Ectodermal cell (in vitro differentiated cells): ENCODE measurements around the gene SPDYE2B.
"Not testable (repeated sequence)": the region's sequence is repeated elsewhere in the genome, so short reads cannot be mapped to it uniquely, and the experiment has no call there.

ENCODE experiments used
- H3K27ac ChIP-seq: 2 replicates; pipeline ENCODE4 v1.7.0; 2013; ENCODE audit warnings: mild to moderate bottlenecking, low read depth, low read length; ENCODE audit not compliant: insufficient read depth, poor library complexity, severe bottlenecking
- H3K27me3 ChIP-seq: 2 replicates; pipeline ENCODE4 v1.7.0; 2013; ENCODE audit warnings: mild to moderate bottlenecking, low read length; ENCODE audit not compliant: insufficient read depth, control insufficient read depth, poor library complexity, severe bottlenecking
- H3K36me3 ChIP-seq: one replicate; pipeline ENCODE4 v1.7.0; 2013; ENCODE audit warnings: low read length; ENCODE audit not compliant: control insufficient read depth, insufficient read depth
- H3K4me1 ChIP-seq: one replicate; pipeline ENCODE4 v1.7.0; 2013; ENCODE audit warnings: low read length; ENCODE audit not compliant: control insufficient read depth, insufficient read depth
- H3K4me3 ChIP-seq: 2 replicates; pipeline ENCODE4 v1.7.0; 2013; ENCODE audit warnings: low read depth, low read length, control low read depth; ENCODE audit not compliant: insufficient read depth
- H3K9me3 ChIP-seq: 2 replicates; pipeline ENCODE4 v1.7.0; 2013; ENCODE audit warnings: mild to moderate bottlenecking, low read length, moderate library complexity; ENCODE audit not compliant: control insufficient read depth
- WGBS, 2 experiments: methylation state at CpG; one replicate each; pipeline ENCODE4 v1.1.7; 2013; ENCODE audit warnings: missing lambda C conversion rate in 2 of 2; 5-methylcytosine and 5-hydroxymethylcytosine counted together

Gene SPDYE2B

DNA sequence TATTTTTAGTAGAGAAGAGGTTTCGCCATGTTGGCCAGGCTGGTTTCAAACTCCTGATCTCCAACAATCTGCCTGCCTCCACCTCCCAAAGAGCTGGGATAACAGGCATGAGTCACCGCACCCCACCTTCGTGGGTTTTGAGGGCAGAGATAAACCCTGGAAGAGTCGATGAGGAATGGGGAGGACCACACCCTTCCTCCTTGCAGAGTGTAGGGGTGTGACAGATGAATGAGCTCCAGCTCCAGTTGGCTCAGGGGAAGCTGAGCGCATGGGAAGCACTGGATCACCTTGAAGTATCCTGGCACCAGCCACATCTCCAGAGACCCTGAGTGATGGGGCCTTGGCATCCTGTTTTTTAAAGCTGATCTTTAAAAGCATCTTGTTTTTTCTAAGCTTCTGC is 32.4 kb downstream of the SPDYE2B start:
- not testable (repeated sequence) for H3K4me1 ChIP-seq, H3K36me3 ChIP-seq, H3K9me3 ChIP-seq, H3K4me3 ChIP-seq, H3K27ac ChIP-seq, H3K27me3 ChIP-seq
- whole genome bisulfite sequencing, 2 experiments = no CpG with 5 or more reads among the region's 5 CpGs

DNA sequence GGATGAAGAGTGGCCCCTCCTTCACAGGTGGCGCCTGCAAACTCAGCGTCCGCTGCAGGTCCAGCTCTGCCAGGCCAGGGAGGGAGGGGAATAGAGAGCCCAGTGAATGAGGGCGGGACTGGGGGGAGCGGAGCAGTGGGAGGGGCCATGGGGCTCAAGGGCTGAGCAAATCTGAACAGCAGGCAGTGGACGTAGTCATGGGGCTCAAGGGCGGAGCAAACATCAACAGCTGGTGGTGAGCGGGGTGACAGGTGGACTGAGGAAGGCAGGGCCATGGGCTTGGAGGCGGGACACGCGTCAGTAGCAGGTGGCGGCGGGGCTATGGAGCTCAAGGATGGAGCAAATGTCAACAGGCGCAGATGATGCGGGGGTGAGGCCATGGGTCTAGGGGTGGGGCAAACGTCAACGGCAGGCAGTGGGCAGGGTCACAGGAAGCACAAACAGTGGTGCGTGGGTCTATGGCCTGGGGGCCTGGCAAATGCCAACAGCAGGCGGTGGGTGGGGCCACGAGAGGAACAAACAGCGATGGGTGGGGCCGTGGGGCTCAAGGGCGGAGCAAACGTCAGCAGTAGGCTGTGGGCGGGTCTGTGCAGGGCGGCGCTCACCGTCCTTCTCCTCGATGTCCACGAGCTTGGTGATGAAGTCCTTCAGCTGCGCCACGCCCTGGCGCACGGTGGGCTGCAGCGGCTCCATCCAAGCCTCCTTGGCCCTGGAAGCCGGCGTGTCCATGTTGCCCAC is 38.3 kb downstream of the SPDYE2B start:
- WGBS, 2 experiments = no CpG with 5 or more reads among the region's 37 CpGs
- H3K4me1 ChIP-seq, H3K27ac ChIP-seq, H3K36me3 ChIP-seq, H3K9me3 ChIP-seq, H3K27me3 ChIP-seq, H3K4me3 ChIP-seq: not testable (repeated sequence)

DNA sequence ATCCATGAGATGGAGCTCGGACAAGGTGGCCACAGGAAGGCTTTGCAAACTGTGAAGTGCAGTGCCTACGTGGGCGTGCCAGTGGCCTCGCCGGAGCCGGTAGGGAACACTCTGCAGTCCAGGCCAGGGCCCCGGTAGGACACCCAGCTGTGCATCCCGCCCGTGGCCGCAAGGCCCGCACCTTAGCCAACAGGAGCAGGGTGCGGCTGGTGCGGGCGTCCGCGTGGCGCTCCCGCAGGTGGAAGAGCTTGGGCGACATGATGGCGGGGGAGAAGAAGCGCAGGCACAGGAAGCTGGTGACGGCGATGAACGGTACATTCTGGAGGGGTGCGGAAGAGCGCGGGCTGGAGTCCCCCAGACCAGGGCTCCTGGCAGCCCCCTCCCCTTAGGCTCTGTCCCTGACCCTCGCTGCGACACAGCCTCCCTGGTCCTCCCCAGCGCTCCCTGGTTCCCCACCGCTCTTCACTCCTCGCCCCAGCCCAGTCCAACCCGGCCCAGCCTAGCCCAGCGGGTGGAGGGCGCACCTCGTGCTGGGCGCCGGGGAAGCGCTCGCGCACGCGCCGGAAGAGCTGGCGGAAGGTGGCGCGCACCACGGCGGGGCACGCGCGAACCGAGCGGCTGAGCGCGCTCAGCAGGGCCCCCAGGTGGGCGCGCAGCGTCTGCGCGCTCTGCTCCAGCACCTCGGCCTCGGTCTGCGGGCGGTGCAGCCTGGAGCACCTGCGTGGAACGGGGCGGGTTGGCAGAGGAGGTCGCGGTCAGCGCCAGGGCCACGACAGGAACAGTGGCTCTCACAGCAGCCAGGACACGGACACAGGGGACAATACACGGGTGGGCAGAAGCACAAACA is 39.5 kb downstream of the SPDYE2B start:
- not testable (repeated sequence) for H3K9me3 ChIP-seq, H3K27me3 ChIP-seq, H3K4me3 ChIP-seq, H3K36me3 ChIP-seq, H3K4me1 ChIP-seq, H3K27ac ChIP-seq
- WGBS, 2 experiments = no CpG with 5 or more reads among the region's 74 CpGs

DNA sequence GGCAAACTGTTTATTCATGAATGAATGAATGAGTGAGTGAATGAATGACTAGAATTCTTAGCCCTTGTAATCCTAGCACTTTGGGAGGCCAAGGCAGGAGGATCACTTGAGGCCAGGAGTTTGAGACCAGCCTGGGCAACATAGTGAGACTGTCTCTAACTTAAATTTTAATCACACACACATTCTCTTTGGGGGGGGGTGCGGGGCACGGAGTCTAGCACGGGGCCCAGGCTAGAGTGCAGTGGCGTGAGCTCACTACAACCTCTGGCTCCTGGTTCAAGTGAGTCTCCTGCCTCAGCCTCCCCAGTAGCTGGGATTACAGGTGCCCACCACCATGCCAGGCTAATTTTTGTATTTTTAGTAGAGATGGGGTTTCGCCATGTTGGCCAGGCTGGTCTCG is 40.5 kb downstream of the SPDYE2B start:
- H3K9me3 ChIP-seq, H3K27me3 ChIP-seq, H3K36me3 ChIP-seq, H3K27ac ChIP-seq, H3K4me3 ChIP-seq, H3K4me1 ChIP-seq: not testable (repeated sequence)
- WGBS, 2 experiments = 92 to 100% methylated on average over 1 to 2 of the region's 6 CpGs

DNA sequence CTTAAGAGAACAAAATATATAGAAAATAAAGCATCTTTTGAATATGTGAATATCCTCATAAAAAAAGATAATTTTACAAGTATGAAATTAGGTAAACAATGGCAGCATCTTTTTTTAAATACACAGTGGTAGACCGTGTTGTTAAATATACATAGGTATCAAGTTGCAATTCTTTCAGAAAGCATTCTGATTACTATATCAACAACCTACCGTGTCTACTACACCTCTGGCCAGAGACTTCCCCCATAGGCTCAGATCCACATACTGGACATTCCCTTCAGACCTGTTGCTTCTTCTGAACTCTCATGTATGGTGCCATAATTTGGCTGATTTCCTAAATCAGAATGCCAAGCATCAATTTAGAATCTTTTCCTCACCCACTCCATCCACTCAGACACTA is 43.9 kb downstream of the SPDYE2B start:
- H3K4me3 ChIP-seq, H3K27me3 ChIP-seq, H3K27ac ChIP-seq, H3K4me1 ChIP-seq, H3K36me3 ChIP-seq, H3K9me3 ChIP-seq: not testable (repeated sequence)
- WGBS, 2 experiments = 78 to 88% methylated on average over 2 of the region's 2 CpGs

DNA sequence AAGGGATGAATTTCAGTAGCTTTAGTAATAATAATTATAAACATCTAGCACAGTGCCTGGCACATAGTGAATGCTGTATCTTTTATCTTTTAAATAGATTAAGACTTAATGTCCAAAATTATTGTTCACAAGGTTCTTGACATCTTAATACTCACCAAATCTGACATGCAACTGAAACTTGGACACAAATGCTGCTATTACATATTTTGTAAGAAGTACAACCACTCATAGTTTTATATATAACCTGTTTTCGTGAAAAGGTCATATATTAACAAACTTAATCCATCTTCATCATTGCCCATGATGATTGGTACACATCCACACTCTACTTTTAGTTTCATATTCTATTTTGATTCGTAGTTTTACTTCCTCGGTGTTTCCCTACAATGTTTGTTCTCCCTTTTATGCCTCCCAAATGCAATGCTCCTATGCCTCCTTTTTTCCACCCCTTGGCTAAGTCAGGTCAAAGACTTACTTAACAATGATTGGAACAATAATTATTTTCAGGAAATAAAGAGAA is 45.0 kb downstream of the SPDYE2B start:
- no CpG with 5 or more reads among the region's 3 CpGs for WGBS, 2 experiments
- not testable (repeated sequence) for H3K27me3 ChIP-seq

DNA sequence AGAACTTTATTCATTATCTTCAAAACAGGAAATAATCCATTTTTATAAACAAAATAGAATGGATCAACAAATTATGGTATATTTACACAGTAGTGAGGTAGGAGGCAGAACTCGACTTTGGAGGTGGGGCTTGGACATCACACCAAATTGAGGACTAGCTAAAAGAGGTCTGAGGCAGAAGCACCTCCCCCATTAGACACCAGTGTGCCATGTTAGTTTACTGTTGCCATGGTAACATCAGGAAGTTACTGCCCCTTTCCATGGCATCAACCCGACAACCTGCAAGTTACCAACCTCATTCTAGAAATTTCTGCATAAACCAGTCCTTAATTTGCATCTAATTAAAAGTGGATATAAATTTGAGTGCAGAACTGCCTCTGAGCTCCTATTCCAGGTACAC is 45.9 kb downstream of the SPDYE2B start:
- not testable (repeated sequence) for H3K4me3 ChIP-seq, H3K27ac ChIP-seq, H3K36me3 ChIP-seq, H3K4me1 ChIP-seq, H3K9me3 ChIP-seq, H3K27me3 ChIP-seq
- WGBS, 2 experiments = no CpG with 5 or more reads among the region's 2 CpGs

More for the DNA sequence above, 45.0 kb downstream of the SPDYE2B start:
- not testable (repeated sequence) for H3K9me3 ChIP-seq, H3K27ac ChIP-seq, H3K36me3 ChIP-seq, H3K4me3 ChIP-seq, H3K4me1 ChIP-seq

DNA sequence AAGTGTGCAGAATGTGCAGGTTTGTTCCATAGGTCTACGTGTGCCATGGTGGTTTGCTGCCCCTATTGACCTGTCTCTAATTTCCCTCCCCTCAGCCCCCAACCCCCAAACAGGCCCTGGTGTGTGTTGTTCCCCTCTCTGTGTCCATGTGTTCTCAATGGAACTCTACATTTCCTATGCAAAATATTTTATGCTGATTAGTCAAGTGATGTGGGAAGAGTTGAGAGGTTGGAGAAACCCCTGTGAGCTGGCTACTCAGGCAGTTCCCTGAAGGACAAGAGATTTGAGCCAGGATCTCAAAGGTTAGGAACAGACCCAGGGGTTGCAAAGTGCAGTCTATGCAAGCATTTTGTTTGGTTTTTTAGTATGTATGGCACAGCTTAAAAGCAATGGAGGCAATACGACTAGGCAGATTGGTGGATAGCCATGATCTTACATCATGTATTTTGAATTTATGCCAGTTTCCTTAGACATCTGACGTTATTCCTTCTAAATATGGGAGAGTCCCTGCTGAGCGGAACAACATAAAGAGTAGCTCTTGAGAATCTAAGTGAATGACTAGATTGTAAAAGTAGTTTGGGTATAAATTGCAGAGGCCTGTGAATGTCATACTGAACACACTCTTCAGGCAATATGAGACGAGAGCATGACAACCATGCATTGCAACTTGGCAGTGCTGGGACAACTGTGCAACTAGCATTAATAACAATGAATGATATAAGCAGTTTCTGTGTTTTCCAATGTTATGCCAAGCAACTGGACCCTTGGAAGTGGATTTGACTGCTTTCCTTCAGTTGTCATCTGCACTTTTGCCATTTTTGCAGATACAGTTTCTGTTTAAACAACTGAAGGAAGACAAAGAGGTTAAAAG is 47.8 kb downstream of the SPDYE2B start:
- 90 to 94% methylated on average over 2 of the region's 5 CpGs for WGBS, 2 experiments
- not testable (repeated sequence) for H3K36me3 ChIP-seq, H3K4me3 ChIP-seq, H3K4me1 ChIP-seq, H3K27me3 ChIP-seq, H3K9me3 ChIP-seq, H3K27ac ChIP-seq

DNA sequence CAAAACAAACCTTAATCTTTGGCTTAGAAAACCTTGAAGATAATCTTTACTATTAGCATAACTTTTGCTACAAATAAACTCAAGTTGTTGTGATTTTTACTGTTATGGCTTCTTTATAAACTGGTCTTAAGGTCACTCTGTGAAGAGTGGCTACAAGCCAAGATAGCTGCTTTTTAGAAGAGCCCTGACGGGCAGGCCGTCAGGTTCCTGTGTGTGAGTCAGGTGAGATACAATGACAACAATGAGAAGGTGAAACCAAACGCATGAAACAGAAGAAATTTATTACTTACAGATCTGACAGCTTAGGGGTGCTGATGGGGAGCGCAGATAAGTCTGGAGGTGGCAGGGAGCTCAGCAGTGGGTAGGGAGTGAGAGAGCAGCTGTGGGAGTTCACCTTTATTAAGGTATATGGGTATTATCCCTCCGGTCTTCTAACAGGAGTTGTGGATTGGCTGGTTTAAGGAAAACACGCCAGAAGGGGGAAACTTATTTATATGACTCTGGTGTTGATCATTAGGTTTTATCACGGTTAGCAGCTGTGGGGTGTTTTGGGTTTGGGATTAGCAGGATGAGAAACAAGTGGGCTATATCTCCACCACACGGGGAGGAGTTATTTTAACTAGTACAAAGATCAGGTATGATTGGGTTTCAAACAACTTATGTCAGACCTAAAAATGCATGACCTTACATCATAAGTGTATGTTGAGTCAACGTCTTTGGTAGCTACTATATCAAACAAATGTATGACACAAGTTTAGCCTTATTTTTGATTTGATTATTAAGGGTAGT is 49.0 kb downstream of the SPDYE2B start:
- H3K4me3 ChIP-seq, H3K27me3 ChIP-seq, H3K9me3 ChIP-seq, H3K36me3 ChIP-seq, H3K27ac ChIP-seq, H3K4me1 ChIP-seq: not testable (repeated sequence)
- 84 to 86% methylated on average over 8 of the region's 9 CpGs for WGBS, 2 experiments
